Fibroblast of villous mesenchyme (primary cell): ENCODE data around the gene CLCN3. TPM values are rescaled to one million over a fixed set of nuclear protein-coding genes. Genes with fewer than 3 reads are reported as not detected.

ENCODE experiments used
- DNase-seq: peaks from one replicate; pipeline ENCODE4 v3.0.0-alpha.2; 2010; ENCODE audit warnings: low read depth
- H3K4me3 ChIP-seq: 2 replicates; pipeline ENCODE4 v1.5.1; 2011; ENCODE audit warnings: low read depth, mild to moderate bottlenecking, low read length
- CTCF ChIP-seq: IDR thresholded peaks from 2 replicates; pipeline ENCODE4 v1.5.1; 2012; ENCODE audit warnings: low read depth, mild to moderate bottlenecking, low read length; ENCODE audit not compliant: insufficient read depth
- total RNA-seq: library from RNA; depleted of rRNA; stranded (reverse); fragments of >200 nt; gene quantifications from 2 replicates; pipeline ENCODE4 v1.2.3, GENCODE V29; 2012

Gene CLCN3
- total RNA-seq, 1 donor: 30.7 TPM

DNA sequence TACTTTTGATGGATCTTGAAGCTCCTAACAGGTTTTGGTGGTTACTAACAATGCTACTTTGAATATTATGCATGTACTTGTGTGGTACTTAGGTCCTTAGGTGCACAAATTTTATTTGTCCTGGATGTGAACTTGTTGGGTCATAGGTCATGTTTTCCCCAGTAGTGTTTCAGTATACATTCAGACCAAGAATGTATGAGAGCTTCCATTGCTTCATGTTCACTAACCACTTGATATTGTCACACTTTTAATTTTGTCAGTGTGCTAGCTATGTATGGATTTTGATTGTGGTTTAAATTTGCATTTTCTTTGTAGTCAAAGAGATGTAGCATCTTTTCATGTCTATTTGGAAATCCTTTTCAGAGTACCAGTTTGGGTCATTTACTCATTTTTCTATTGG lies 32.2 kb downstream of the CLCN3 start:
- DNase-seq: no peak
- no peak for TF ChIP-seq CTCF

GRCh38 chr4:169655401-169655800 lies 35.0 kb downstream of the CLCN3 start:
- DNase-seq: no peak
- no peak for TF ChIP-seq CTCF
- H3K4me3 ChIP-seq: no peak overlapping the region

More for the DNA sequence above, 32.2 kb downstream of the CLCN3 start:
- no peak overlapping the region for H3K4me3 ChIP-seq

- no peak for DNase-seq
- H3K4me3 ChIP-seq: no peak overlapping the region
- TF ChIP-seq CTCF: no peak
Observed at GRCh38 chr4:169657470-169658107, 37.2 kb downstream of the CLCN3 start.

GRCh38 chr4:169658196-169658595 lies 37.8 kb downstream of the CLCN3 start:
- no peak for DNase-seq
- TF ChIP-seq CTCF: no peak
- no peak overlapping the region for H3K4me3 ChIP-seq

DNA sequence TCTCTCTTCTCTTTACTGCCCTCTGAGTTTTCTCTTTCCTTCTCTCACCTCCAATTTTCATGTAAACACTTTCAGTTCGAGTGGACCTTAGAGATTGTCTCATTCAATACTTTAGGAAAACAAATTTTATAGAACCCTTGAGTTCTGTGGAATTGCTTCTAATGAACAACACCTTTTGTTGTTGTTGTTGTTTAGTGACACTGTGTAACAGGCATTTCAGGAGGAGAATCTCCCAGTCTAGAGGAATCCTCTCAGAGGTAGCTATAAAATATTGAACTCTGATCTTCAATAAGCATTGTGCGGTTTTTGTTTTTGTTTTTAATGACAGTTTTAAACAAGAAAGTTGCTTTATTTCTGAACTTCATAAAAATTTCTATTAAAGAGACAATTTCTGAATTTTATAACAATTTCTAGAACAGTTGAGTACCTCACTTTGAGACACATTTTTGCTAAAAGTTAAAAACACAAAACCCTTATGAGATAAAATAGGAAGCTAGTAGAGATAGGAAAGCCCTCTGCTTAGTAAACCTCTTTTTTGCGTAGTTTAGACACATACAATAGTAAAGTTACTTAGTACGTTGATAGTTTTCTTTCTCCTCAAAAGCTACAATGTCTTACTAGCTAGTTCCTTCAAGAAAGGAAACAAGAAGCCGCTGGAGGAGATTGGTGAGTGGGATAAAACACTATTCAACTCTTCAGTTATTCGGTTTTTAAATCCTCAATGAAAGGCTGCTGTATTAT lies 38.8 kb downstream of the CLCN3 start:
- H3K4me3 ChIP-seq: peak overlapping the region; percentile 60
- no peak for DNase-seq
- no peak for TF ChIP-seq CTCF

DNA sequence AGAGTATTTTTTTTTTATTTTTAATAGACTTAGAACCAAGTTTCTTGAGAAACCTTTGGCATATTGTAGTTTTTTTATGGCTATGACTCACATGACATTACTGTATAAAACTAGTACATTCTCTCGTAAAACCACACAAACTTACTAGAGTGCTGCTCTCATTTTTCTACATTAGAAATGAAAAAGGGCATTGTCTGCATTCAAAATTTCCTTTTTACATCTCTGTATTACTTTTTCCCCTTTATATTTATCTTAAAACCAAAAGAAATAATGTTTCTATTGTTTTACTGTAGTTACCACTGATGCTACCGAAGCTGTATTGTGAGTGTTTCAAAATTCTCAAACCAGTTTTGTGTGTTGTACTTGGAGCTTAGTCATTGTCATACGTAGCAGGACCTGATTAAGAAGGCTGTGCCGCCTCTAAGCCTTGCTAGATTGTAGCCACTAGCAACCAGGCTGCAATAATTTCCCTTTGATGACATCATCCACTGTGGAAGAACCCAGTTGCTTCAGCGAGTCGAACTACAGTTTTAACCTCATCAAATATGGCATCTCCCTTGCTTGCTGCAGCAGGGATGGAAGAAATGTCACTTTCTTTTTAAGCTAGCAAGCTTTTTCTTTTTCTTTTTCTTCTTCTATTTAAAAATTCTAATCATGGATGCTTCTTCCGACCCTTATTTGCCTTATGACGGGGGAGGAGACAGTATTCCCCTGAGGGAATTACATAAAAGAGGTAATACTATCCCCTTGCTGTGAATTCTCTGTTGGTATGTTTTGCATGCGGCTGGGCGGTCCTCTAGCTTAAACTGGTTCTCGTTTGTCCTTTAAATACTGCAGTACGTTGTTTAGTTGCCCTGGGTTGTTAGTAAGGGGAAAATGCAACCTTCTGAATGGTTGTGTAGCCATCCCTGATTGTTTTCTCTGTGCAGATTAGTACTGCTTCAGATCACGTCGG lies 39.6 kb downstream of the CLCN3 start:
- H3K4me3 ChIP-seq: peak overlapping the region; percentile 60
- TF ChIP-seq CTCF: no peak
- DNase-seq: peak; percentile 100
